ENCODE results near the gene MRPL23.

DNA sequence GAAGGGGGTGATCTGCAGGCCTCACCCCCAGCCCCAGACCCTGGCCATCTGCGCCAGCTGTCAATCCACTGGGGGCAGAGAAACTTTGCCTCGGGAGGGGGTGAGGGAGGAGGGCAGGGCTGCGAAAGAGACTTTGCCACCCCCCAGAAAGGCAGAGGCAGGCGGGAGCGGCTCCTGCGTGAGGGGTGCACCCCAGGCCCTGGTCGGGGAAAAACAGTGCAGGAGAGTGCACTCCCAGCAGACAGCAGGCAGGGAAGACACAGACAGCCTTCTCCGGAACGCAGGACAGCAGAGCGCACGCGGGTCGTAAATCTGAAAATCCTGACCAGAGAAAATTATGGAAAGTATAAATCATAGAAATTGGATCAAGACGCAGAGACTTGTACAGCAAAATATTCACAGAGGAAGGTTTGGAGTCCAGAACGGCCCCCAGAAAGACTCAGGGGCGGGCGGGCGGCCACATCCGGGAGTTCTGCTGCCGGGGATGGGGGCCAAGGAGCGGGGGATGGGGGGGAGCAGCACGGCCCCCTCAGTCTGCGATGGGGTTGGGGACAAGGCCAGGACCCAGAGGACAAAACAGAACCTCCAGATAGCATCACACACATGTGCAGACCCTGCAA, 8.0 kb upstream of the MRPL23 start:
- TF ChIP-seq, protein P1, sequence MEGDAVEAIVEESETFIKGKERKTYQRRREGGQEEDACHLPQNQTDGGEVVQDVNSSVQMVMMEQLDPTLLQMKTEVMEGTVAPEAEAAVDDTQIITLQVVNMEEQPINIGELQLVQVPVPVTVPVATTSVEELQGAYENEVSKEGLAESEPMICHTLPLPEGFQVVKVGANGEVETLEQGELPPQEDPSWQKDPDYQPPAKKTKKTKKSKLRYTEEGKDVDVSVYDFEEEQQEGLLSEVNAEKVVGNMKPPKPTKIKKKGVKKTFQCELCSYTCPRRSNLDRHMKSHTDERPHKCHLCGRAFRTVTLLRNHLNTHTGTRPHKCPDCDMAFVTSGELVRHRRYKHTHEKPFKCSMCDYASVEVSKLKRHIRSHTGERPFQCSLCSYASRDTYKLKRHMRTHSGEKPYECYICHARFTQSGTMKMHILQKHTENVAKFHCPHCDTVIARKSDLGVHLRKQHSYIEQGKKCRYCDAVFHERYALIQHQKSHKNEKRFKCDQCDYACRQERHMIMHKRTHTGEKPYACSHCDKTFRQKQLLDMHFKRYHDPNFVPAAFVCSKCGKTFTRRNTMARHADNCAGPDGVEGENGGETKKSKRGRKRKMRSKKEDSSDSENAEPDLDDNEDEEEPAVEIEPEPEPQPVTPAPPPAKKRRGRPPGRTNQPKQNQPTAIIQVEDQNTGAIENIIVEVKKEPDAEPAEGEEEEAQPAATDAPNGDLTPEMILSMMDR (IDR thresholded peaks at IDR 0.05): no peak
- TF ChIP-seq POLR2A (IDR thresholded peaks at IDR 0.05): no peak
